Loucy (cell line): ENCODE measurements around the gene DMRTA2.

Experiments
- H2AFZ ChIP-seq: fragments of 200-600 bp; sonication (generic); 2 replicates; pipeline ENCODE4 v1.6.0; 2016; ENCODE audit warnings: antibody characterized with exemption, mild to moderate bottlenecking, low read length, moderate library complexity
- H3F3A ChIP-seq: fragments of 200-600 bp; 2 replicates; pipeline ENCODE4 v1.6.0; 2016; ENCODE audit warnings: antibody characterized with exemption, low read depth, mild to moderate bottlenecking
- H3K27me3 ChIP-seq: fragments of 200-600 bp; sonication (generic); 2 replicates; pipeline ENCODE4 v1.6.1; 2014; ENCODE audit warnings: low read length, mild to moderate bottlenecking; ENCODE audit not compliant: insufficient read depth, poor library complexity, severe bottlenecking
- H3K36me3 ChIP-seq: fragments of 200-600 bp; sonication (generic); 2 replicates; pipeline ENCODE4 v1.6.1; 2016; ENCODE audit warnings: low read length; ENCODE audit not compliant: insufficient read depth
- H3K4me1 ChIP-seq: fragments of 200-600 bp; sonication (generic); 2 replicates; pipeline ENCODE4 v1.5.1; 2014; ENCODE audit warnings: low read length, mild to moderate bottlenecking; ENCODE audit not compliant: insufficient read depth, poor library complexity, severe bottlenecking
- H3K4me2 ChIP-seq: fragments of 200-600 bp; sonication (generic); 2 replicates; pipeline ENCODE4 v1.6.0; 2014; ENCODE audit warnings: antibody characterized with exemption, low read length, low read depth, mild to moderate bottlenecking; ENCODE audit not compliant: poor library complexity, severe bottlenecking
- H3K4me3 ChIP-seq: fragments of 200-600 bp; sonication (generic); 2 replicates; pipeline ENCODE4 v1.5.1; 2014; ENCODE audit warnings: low read length, mild to moderate bottlenecking, mixed read lengths; ENCODE audit not compliant: poor library complexity, severe bottlenecking
- H3K79me2 ChIP-seq: fragments of 200-600 bp; sonication (generic); 2 replicates; pipeline ENCODE4 v1.6.1; 2014; ENCODE audit warnings: low read length; ENCODE audit not compliant: insufficient read depth
- H3K9ac ChIP-seq: fragments of 200-600 bp; sonication (generic); 2 replicates; pipeline ENCODE4 v1.6.0; 2014; ENCODE audit warnings: mild to moderate bottlenecking, low read depth, low read length, moderate library complexity; ENCODE audit not compliant: poor library complexity, severe bottlenecking
- H3K9me2 ChIP-seq: fragments of 200-600 bp; sonication (generic); replicated peaks from 2 replicates; pipeline ENCODE4 v1.6.1; 2016; ENCODE audit warnings: low read depth, low read length, mixed read lengths
- H3K9me3 ChIP-seq: fragments of 200-600 bp; sonication (generic); 2 replicates; pipeline ENCODE4 v1.6.1; 2014; ENCODE audit warnings: mild to moderate bottlenecking, antibody characterized with exemption, low read length, low read depth; ENCODE audit not compliant: insufficient read depth
- H4K20me1 ChIP-seq: fragments of 200-600 bp; sonication (generic); 2 replicates; pipeline ENCODE4 v1.6.0; 2014; ENCODE audit warnings: antibody characterized with exemption, low read length, mild to moderate bottlenecking; ENCODE audit not compliant: insufficient read depth, poor library complexity, severe bottlenecking
- CTCF ChIP-seq: fragments of 200-600 bp; sonication (generic); conservative IDR thresholded peaks from 2 replicates; pipeline ENCODE4 v1.5.1; 2014; ENCODE audit warnings: mild to moderate bottlenecking, antibody characterized with exemption, low read length
- EZH2phosphoT487 ChIP-seq: fragments of 200-600 bp; IDR thresholded peaks from 2 replicates; pipeline ENCODE4 v1.6.1; 2018; ENCODE audit warnings: antibody characterized with exemption, mild to moderate bottlenecking, moderate library complexity, borderline replicate concordance

The DMRTA2 gene

GRCh38 chr1:50452700-50453099 lies 29.5 kb upstream of the DMRTA2 start:
- Histone ChIP-seq H3K9me2 (no peaks in the 10 kb centered on the region), H3K79me2 (no peaks in the 10 kb centered on the region), H3K9ac (no peak overlapping the region), H3K27me3 (no peaks in the 10 kb centered on the region), H3F3A (no peaks in the 10 kb centered on the region), H4K20me1 (no peaks in the 10 kb centered on the region), H3K4me3 (no peak overlapping the region), H3K36me3 (no peaks in the 10 kb centered on the region; the same call in 1 of the 2 replicates), H3K9me3 (no peaks in the 10 kb centered on the region), H2AFZ (no peak overlapping the region), H3K4me1 (peaks cover 6% of the 10 kb centered on the region), H3K4me2 (no peak overlapping the region)
- TF ChIP-seq CTCF: no peak

- Histone ChIP-seq H3K4me1 (peaks cover 6% of the 10 kb centered on the region), H3K4me2 (no peak overlapping the region)
These were observed 27.8 kb upstream of the DMRTA2 start for GRCh38 chr1:50450861-50451653.

GRCh38 chr1:50447961-50448360 lies 24.7 kb upstream of the DMRTA2 start:
- TF ChIP-seq CTCF (no peak), EZH2phosphoT487 (no peak)
- no peak overlapping the region for H3K4me2 ChIP-seq
- H3K9ac ChIP-seq: no peak overlapping the region
- H3K27me3 ChIP-seq: no peaks in the 10 kb centered on the region
- H3K9me2 ChIP-seq: no peaks in the 10 kb centered on the region
- H3F3A ChIP-seq: no peaks in the 10 kb centered on the region
- H3K4me3 ChIP-seq: no peak overlapping the region
- H3K79me2 ChIP-seq: no peaks in the 10 kb centered on the region
- no peaks in the 10 kb centered on the region for H3K9me3 ChIP-seq
- no peaks in the 10 kb centered on the region; the same call in 1 of the 2 replicates for H3K36me3 ChIP-seq
- no peak overlapping the region for H2AFZ ChIP-seq
- no peaks in the 10 kb centered on the region for H4K20me1 ChIP-seq
- H3K4me1 ChIP-seq: peaks cover 6% of the 10 kb centered on the region

More at GRCh38 chr1:50450861-50451653, 27.8 kb upstream of the DMRTA2 start:
- Histone ChIP-seq H3K9ac (no peak overlapping the region), H4K20me1 (no peaks in the 10 kb centered on the region), H3K27me3 (no peaks in the 10 kb centered on the region), H3K4me3 (no peak overlapping the region), H3K79me2 (no peaks in the 10 kb centered on the region), H3K36me3 (no peaks in the 10 kb centered on the region; the same call in 1 of the 2 replicates), H2AFZ (no peak overlapping the region), H3K9me2 (no peaks in the 10 kb centered on the region), H3F3A (no peaks in the 10 kb centered on the region), H3K9me3 (no peaks in the 10 kb centered on the region)
- TF ChIP-seq CTCF (no peak), EZH2phosphoT487 (no peak)
